Measurements from ENCODE around the gene TAGAP. TPM values are rescaled to one million over a fixed set of nuclear protein-coding genes. Genes with fewer than 3 reads are reported as not detected.

TAGAP gene
- total RNA-seq, 4 donors from 2014 or later, result 1.2 to 1.9 (median 1.5) TPM

- Histone ChIP-seq H3K36me3 (no peaks in the 10 kb centered on the region), H3K4me3 (no peak overlapping the region), H3K27me3 (no peaks in the 10 kb centered on the region), H3K27ac (no peak overlapping the region), H3K9me3 (no peaks in the 10 kb centered on the region), H3K4me1 (peaks cover 17% of the 10 kb centered on the region)
- no peak for DNase-seq (ENCODE audit: low spot score in 2 of 2)
- WGBS, result 75% methylated on average over 3 of the region's 3 CpGs
- TF ChIP-seq POLR2A (IDR thresholded peaks at IDR 0.05), result no peak
These were observed 40.2 kb downstream of the TAGAP start for GRCh38 chr6:159004592-159004991.

DNA sequence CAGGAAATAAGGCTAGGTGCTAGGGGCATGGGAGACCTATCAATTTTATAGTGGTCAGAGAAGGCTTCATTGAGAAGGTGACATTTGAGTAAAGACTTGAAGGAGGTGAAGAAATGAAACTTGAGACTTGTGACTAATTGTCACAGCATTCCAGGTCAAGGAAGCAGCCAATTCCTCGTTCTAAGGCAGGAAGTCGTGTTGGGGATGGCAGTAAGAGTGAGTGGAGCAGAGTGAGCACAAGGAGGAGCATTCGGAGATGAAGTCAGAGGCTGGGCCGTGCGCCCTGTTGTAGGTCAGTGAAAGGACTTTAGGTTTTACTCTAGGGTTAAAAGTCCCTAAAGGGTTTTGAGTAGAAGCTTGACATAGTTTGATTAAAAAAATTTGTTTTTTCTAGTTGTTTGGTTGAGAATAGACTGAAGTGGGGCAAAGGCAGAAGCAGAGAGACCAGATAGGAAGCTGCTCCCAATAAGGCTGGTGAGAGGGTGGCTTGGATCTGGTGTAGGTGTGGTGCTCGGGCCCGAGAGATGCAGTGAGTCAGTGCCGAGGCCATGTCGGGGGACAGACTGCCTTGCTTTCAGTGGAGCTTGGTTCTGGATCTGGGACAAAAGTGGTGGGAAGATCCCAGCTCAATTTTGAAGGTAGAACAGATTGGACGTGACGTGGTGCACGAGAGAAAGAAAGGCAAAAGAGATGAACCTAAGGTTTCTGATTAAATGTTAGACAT lies 42.2 kb downstream of the TAGAP start:
- Histone ChIP-seq H3K4me1 (peaks cover 27% of the 10 kb centered on the region), H3K36me3 (no peaks in the 10 kb centered on the region), H3K27ac (no peak overlapping the region), H3K4me3 (no peak overlapping the region), H3K9me3 (no peaks in the 10 kb centered on the region), H3K27me3 (no peaks in the 10 kb centered on the region)
- TF ChIP-seq, protein P1, sequence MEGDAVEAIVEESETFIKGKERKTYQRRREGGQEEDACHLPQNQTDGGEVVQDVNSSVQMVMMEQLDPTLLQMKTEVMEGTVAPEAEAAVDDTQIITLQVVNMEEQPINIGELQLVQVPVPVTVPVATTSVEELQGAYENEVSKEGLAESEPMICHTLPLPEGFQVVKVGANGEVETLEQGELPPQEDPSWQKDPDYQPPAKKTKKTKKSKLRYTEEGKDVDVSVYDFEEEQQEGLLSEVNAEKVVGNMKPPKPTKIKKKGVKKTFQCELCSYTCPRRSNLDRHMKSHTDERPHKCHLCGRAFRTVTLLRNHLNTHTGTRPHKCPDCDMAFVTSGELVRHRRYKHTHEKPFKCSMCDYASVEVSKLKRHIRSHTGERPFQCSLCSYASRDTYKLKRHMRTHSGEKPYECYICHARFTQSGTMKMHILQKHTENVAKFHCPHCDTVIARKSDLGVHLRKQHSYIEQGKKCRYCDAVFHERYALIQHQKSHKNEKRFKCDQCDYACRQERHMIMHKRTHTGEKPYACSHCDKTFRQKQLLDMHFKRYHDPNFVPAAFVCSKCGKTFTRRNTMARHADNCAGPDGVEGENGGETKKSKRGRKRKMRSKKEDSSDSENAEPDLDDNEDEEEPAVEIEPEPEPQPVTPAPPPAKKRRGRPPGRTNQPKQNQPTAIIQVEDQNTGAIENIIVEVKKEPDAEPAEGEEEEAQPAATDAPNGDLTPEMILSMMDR (IDR thresholded peaks at IDR 0.05), result no peak
- TF ChIP-seq POLR2AphosphoS5 (IDR thresholded peaks at IDR 0.05) (no peak), EP300 (IDR thresholded peaks at IDR 0.05) (no peak), POLR2A (IDR thresholded peaks at IDR 0.05) (no peak)
- 72% methylated on average over 12 of the region's 12 CpGs for WGBS
- DNase-seq (ENCODE audit: low spot score in 2 of 2), result no peak

- 0% methylated on average over 2 of the region's 50 CpGs for whole genome bisulfite sequencing
- H3K36me3 ChIP-seq, result no peaks in the 10 kb centered on the region
- no peak for TF ChIP-seq POLR2A (IDR thresholded peaks at IDR 0.05)
- peak in 2 of 3 donors; percentile 35 to 58 for TF ChIP-seq POLR2AphosphoS5 (IDR thresholded peaks at IDR 0.05)
- TF ChIP-seq, protein P1 (IDR thresholded peaks at IDR 0.05), result peak in 1 of 2 donors; percentile 20
- no peak for TF ChIP-seq EP300 (IDR thresholded peaks at IDR 0.05)
- no peaks in the 10 kb centered on the region for H3K9me3 ChIP-seq
- peak; percentile 94 to 95 for DNase-seq (ENCODE audit: low spot score in 2 of 2)
- peaks cover 27% of the 10 kb centered on the region for H3K4me1 ChIP-seq
- no peaks in the 10 kb centered on the region for H3K27me3 ChIP-seq
- peak within 1 kb of the TSS; percentile 85 for H3K27ac ChIP-seq
- H3K4me3 ChIP-seq, result peak within 1 kb of the TSS; percentile 92
These were observed 45.0 kb downstream of the TAGAP start, which contains the start of gene RSPH3 for GRCh38 chr6:158999666-159000403. Gene RSPH3 (minus strand): TSS chr6:159000202. CDS start chr6:158999550, 652 bp downstream.

DNA sequence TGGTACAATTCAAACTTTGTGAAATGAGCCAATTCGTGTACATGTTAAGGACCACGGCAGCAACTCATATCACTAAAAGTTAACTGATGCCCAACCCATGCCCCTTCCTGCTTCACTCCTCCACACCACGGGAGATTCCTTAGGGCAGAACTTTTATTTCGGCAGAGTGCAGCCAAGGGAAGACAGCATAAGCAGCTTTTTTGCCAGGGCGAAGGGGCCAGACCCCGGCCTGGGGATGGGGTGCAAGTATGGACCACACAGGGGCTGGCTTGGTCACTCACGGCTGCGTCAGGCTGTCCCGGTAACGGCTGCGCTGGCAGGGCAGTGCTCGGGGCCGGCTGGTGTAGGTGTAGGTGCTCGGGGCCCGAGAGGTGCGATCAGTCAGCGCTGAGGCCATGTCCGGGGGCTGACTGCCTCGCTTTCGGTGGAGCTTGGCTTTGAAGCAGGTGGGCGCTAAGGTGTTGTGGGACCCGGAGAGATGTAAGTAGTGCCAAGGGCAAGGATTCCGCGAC lies 45.6 kb downstream of the TAGAP start:
- no peak for DNase-seq (ENCODE audit: low spot score in 2 of 2)
- H3K27me3 ChIP-seq, result no peaks in the 10 kb centered on the region
- 6% methylated on average over 16 of the region's 24 CpGs for WGBS

GRCh38 chr6:158996856-158997255 lies 47.9 kb downstream of the TAGAP start:
- Histone ChIP-seq H3K4me3 (no peak overlapping the region), H3K36me3 (peaks cover 11% of the 10 kb centered on the region), H3K27ac (no peak overlapping the region), H3K9me3 (no peaks in the 10 kb centered on the region), H3K4me1 (peaks cover 27% of the 10 kb centered on the region), H3K27me3 (no peaks in the 10 kb centered on the region)
- 59% methylated on average over 2 of the region's 2 CpGs for WGBS
- no peak for DNase-seq (ENCODE audit: low spot score in 2 of 2)
- TF ChIP-seq EP300 (IDR thresholded peaks at IDR 0.05) (no peak), POLR2A (IDR thresholded peaks at IDR 0.05) (no peak), POLR2AphosphoS5 (IDR thresholded peaks at IDR 0.05) (no peak)
- TF ChIP-seq, protein P1 (IDR thresholded peaks at IDR 0.05), result no peak

More for the DNA sequence above, 45.6 kb downstream of the TAGAP start:
- peak overlapping the region; percentile 85 for H3K27ac ChIP-seq
- H3K9me3 ChIP-seq, result no peaks in the 10 kb centered on the region
- H3K36me3 ChIP-seq, result no peaks in the 10 kb centered on the region
- TF ChIP-seq POLR2A (IDR thresholded peaks at IDR 0.05), result no peak
- TF ChIP-seq EP300 (IDR thresholded peaks at IDR 0.05), result no peak
- TF ChIP-seq POLR2AphosphoS5 (IDR thresholded peaks at IDR 0.05), result no peak
- peaks cover 27% of the 10 kb centered on the region for H3K4me1 ChIP-seq
- peak overlapping the region; percentile 92 for H3K4me3 ChIP-seq

DNA sequence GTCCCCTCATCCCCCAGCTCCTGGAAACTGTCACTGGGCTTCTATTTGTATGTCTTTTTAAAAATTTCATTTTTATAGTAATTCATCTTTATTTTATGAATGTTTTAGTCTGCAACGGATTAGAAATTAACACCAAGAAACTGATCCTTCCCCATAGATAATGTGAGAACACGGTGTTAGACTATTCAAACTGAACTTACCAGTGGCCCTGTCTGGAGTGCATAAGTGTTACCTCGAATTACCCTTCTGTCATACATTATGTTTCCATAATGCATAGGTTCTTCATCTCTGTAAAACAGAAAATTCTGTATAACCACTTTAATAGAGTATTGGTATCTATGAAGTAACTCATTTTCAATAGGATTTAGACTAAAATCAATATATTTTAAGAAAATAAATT lies 51.2 kb downstream of the TAGAP start:
- TF ChIP-seq EP300 (IDR thresholded peaks at IDR 0.05) (no peak), POLR2A (IDR thresholded peaks at IDR 0.05) (no peak), POLR2AphosphoS5 (IDR thresholded peaks at IDR 0.05) (no peak)
- TF ChIP-seq, protein P1 (IDR thresholded peaks at IDR 0.05), result no peak
- peaks cover 2% of the 10 kb centered on the region for H3K4me1 ChIP-seq
- H3K9me3 ChIP-seq, result no peaks in the 10 kb centered on the region
- no peak overlapping the region for H3K4me3 ChIP-seq
- DNase-seq (ENCODE audit: low spot score in 2 of 2), result no peak
- H3K27ac ChIP-seq, result no peak overlapping the region
- 97% methylated on average over 3 of the region's 3 CpGs for WGBS
- H3K36me3 ChIP-seq, result peaks cover 17% of the 10 kb centered on the region
- H3K27me3 ChIP-seq, result no peaks in the 10 kb centered on the region

All from suprapubic skin (tissue), 4 donors.